ENCODE results near the gene WDPCP. TPM values are rescaled to one million over a fixed set of nuclear protein-coding genes. Genes with fewer than 3 reads are reported as not detected.
"Not testable (repeated sequence)": the region's sequence is repeated elsewhere in the genome, so short reads cannot be mapped to it uniquely, and the experiment has no call there.

The WDPCP gene
- total and polyA plus RNA-seq, 2 donors: 5.5 to 10.4 TPM

DNA sequence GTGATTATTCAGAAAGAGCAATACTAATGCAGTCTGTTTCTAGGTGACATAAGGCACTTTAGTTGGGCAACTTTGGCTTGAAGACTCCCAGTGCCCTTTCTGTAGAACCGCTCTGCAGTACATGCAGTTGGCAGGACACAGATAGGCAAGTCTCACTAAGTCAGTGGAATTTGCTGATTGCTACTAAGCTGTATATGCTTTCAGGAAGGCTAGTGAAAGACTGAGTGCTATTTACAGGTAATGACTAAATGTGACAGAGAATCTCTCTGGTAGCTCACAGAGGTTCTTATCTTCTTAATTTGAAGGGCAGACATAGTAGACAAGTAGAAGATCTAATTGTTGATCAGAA lies 243.0 kb downstream of the WDPCP start:
- Histone ChIP-seq H3K27me3 (ENCODE audit: control insufficient read depth in 2 of 2, insufficient read depth in 1 of 2, low read length in 1 of 2) (no peaks in the 10 kb centered on the region), H3K27ac (ENCODE audit: low read depth in 1 of 2, low read length in 1 of 2) (no peak overlapping the region), H3K4me3 (ENCODE audit: low read length in 2 of 2) (no peak overlapping the region), H3K9me3 (ENCODE audit: control insufficient read depth in 2 of 2, insufficient read depth in 1 of 2, low read length in 1 of 2) (peaks cover 0 to 4% of the 10 kb centered on the region in 2 donors), H3K36me3 (ENCODE audit: control insufficient read depth in 2 of 2, insufficient read depth in 2 of 2, low read length in 1 of 2) (no peaks in the 10 kb centered on the region), H3K4me1 (ENCODE audit: control insufficient read depth in 2 of 2, insufficient read depth in 2 of 2, low read length in 2 of 2) (no peaks in the 10 kb centered on the region)
- WGBS: 99% methylated on average over 1 of the region's 1 CpG
- DNase-seq (ENCODE audit: low read depth in 6 of 9, low spot score in 9 of 9): no peak

DNA sequence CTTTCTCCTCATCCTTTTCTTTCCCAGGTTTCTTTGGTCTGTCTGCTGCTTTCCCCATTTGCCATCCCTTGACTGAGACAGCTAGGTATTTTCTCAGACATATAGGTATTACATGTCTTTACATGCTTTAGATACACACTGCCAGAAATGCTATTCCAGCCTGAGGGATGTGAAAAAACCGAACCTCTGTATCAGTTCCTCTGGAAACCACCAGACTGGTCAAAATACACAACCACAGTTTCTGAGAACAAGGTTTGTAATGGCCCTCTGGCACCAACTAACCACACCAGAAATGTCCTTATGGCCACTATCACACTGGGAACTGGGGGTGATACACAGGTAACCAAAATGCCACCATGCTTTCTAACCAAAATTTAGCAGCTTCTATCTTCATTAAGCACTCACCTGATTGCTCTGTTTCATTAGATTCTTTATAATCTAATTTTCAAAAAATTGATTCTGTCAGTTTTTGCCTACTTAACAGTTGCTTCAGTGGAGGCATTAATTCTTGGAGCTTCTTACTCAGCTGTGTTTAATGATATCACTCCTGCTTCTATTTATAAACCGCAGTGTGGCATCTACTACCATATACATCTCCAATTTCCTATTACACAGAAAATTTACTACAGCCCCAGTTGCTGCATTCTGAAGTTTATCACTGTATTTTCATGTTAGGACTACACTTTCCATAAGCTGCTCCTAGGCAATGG lies 243.5 kb downstream of the WDPCP start:
- no peak overlapping the region for H3K4me3 ChIP-seq (ENCODE audit: low read length in 2 of 2)
- no peaks in the 10 kb centered on the region for H3K27me3 ChIP-seq (ENCODE audit: control insufficient read depth in 2 of 2, insufficient read depth in 1 of 2, low read length in 1 of 2)
- no peaks in the 10 kb centered on the region for H3K4me1 ChIP-seq (ENCODE audit: control insufficient read depth in 2 of 2, insufficient read depth in 2 of 2, low read length in 2 of 2)
- no peak overlapping the region for H3K27ac ChIP-seq (ENCODE audit: low read depth in 1 of 2, low read length in 1 of 2)
- DNase-seq (ENCODE audit: low read depth in 6 of 9, low spot score in 9 of 9): no peak
- H3K9me3 ChIP-seq (ENCODE audit: control insufficient read depth in 2 of 2, insufficient read depth in 1 of 2, low read length in 1 of 2): peaks cover 0 to 4% of the 10 kb centered on the region in 2 donors
- no peaks in the 10 kb centered on the region for H3K36me3 ChIP-seq (ENCODE audit: control insufficient read depth in 2 of 2, insufficient read depth in 2 of 2, low read length in 1 of 2)
- WGBS: 98% methylated on average over 2 of the region's 2 CpGs

DNA sequence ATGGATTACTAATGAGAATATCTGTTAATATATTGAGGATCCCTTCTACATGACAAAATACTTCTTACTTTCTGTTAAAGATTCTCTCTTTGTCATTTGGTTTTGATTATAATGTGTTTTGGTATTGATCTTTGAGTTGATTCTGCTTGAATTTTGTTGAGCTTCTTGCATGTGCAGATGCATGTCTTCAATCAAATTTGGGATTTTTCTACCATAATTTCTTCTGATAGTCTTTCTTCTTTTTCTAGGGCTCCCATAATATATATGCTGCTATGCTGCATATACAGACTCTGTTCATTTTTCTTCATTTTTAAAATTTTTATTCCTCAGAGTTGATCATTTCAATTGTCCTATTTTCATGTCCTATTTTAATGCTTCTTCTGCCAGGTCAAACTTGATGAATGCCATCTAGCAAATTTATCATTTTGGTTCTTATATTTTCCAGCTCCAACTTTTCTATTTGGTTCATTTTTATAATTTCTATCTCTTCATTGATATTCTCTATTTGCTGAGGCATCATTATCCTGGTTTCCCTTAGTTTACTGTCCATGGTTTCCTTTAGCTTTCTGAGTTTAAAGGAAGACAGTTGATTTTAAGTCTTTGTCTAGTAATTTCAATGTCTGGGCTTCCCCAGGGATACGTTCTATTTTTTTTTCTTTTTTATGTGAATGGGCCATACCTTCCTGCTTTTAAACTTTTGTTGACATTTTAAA lies 244.7 kb downstream of the WDPCP start:
- H3K27ac ChIP-seq (ENCODE audit: low read depth in 1 of 2, low read length in 1 of 2): no peak overlapping the region
- H3K9me3 ChIP-seq (ENCODE audit: control insufficient read depth in 2 of 2, insufficient read depth in 1 of 2, low read length in 1 of 2): peaks cover 0 to 4% of the 10 kb centered on the region in 2 donors
- DNase-seq (ENCODE audit: low read depth in 6 of 9, low spot score in 9 of 9): no peak
- no peaks in the 10 kb centered on the region for H3K4me1 ChIP-seq (ENCODE audit: control insufficient read depth in 2 of 2, insufficient read depth in 2 of 2, low read length in 2 of 2)
- no peak overlapping the region for H3K4me3 ChIP-seq (ENCODE audit: low read length in 2 of 2)
- H3K36me3 ChIP-seq (ENCODE audit: control insufficient read depth in 2 of 2, insufficient read depth in 2 of 2, low read length in 1 of 2): no peaks in the 10 kb centered on the region
- H3K27me3 ChIP-seq (ENCODE audit: control insufficient read depth in 2 of 2, insufficient read depth in 1 of 2, low read length in 1 of 2): no peaks in the 10 kb centered on the region
- 88% methylated on average over 1 of the region's 1 CpG for WGBS

DNA sequence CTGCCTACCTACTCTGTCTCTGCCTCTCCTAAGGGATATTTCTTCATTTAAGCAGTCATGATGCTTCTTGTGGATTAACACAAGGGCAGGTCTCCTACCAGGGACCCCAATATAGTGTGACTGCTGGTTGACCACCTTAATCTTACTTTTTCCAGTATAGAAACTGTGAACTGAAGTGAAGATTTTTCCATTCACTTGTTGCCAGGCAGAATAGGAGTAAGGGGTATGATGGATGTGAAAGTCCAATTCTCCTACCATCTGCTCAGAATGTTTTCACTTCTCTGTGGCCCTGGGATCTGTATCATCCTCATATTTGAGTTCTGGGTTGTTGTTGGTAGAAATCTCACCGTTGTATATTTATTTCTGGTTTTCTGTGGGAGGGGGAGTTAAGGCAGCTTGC lies 247.8 kb downstream of the WDPCP start:
- DNase-seq (ENCODE audit: low read depth in 6 of 9, low spot score in 9 of 9): no peak
- H3K27me3 ChIP-seq (ENCODE audit: control insufficient read depth in 2 of 2, insufficient read depth in 1 of 2, low read length in 1 of 2): no peaks in the 10 kb centered on the region
- H3K4me1 ChIP-seq (ENCODE audit: control insufficient read depth in 2 of 2, insufficient read depth in 2 of 2, low read length in 2 of 2): no peaks in the 10 kb centered on the region
- no peak overlapping the region for H3K4me3 ChIP-seq (ENCODE audit: low read length in 2 of 2)
- no peaks in the 10 kb centered on the region for H3K36me3 ChIP-seq (ENCODE audit: control insufficient read depth in 2 of 2, insufficient read depth in 2 of 2, low read length in 1 of 2)
- H3K27ac ChIP-seq (ENCODE audit: low read depth in 1 of 2, low read length in 1 of 2): no peak overlapping the region
- 96% methylated on average over 1 of the region's 1 CpG for WGBS
- H3K9me3 ChIP-seq (ENCODE audit: control insufficient read depth in 2 of 2, insufficient read depth in 1 of 2, low read length in 1 of 2): peaks cover 0 to 4% of the 10 kb centered on the region in 2 donors

DNA sequence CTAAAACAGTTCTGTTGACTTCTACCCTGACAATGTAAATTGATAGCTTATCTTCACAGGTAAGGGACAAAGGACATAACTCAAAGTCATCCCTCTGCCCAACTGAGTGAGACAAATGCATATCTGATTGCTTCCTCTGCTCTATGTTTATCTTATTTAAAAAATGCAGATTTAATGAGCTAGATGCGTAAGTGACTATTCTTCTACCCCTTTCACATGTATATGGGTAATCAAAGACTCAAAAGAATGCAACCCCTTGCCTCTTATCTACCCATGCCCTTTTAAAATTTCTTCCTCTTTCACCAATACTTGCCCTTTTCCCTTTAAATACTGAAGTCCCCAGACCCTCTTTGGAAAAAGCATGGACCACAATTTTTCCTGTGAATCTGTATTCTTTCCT lies 253.4 kb downstream of the WDPCP start:
- DNase-seq (ENCODE audit: low read depth in 6 of 9, low spot score in 9 of 9): no peak
- H3K9me3 ChIP-seq (ENCODE audit: control insufficient read depth in 2 of 2, insufficient read depth in 1 of 2, low read length in 1 of 2): no peaks in the 10 kb centered on the region
- no peak overlapping the region for H3K4me3 ChIP-seq (ENCODE audit: low read length in 2 of 2)
- WGBS: 95% methylated on average over 1 of the region's 1 CpG
- no peaks in the 10 kb centered on the region for H3K36me3 ChIP-seq (ENCODE audit: control insufficient read depth in 2 of 2, insufficient read depth in 2 of 2, low read length in 1 of 2)
- no peak overlapping the region for H3K27ac ChIP-seq (ENCODE audit: low read depth in 1 of 2, low read length in 1 of 2)
- no peaks in the 10 kb centered on the region for H3K4me1 ChIP-seq (ENCODE audit: control insufficient read depth in 2 of 2, insufficient read depth in 2 of 2, low read length in 2 of 2)
- no peaks in the 10 kb centered on the region for H3K27me3 ChIP-seq (ENCODE audit: control insufficient read depth in 2 of 2, insufficient read depth in 1 of 2, low read length in 1 of 2)

DNA sequence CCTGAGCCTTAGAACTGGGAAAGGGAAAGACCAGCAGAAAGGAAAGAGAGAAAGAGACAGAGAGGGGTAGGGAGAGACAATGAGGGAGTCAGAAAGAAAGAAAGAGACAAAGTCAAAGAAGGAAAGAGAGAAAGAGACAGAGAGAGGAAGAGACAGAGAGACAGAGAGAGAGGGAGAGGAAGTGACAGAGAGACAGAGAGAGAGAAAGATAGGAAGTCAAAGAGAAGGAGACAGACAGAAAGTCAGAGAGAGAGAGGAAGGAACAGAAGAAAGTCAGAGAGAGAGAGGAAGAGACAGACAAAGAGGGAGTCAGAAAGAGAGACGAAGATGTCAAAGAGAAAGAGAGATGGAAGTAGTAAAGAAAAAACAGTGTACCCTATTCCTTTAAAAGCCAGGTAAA lies 261.8 kb downstream of the WDPCP start:
- no peak for DNase-seq (ENCODE audit: low read depth in 6 of 9, low spot score in 9 of 9)
- H3K27me3 ChIP-seq (ENCODE audit: control insufficient read depth in 2 of 2, insufficient read depth in 1 of 2, low read length in 1 of 2): no peaks in the 10 kb centered on the region
- WGBS: 100% methylated on average over 1 of the region's 1 CpG
- H3K27ac ChIP-seq (ENCODE audit: low read depth in 1 of 2, low read length in 1 of 2): no peak overlapping the region
- peaks cover 0 to 7% of the 10 kb centered on the region in 2 donors for H3K9me3 ChIP-seq (ENCODE audit: control insufficient read depth in 2 of 2, insufficient read depth in 1 of 2, low read length in 1 of 2)
- no peak overlapping the region for H3K4me3 ChIP-seq (ENCODE audit: low read length in 2 of 2)
- H3K4me1 ChIP-seq (ENCODE audit: control insufficient read depth in 2 of 2, insufficient read depth in 2 of 2, low read length in 2 of 2): no peaks in the 10 kb centered on the region
- no peaks in the 10 kb centered on the region for H3K36me3 ChIP-seq (ENCODE audit: control insufficient read depth in 2 of 2, insufficient read depth in 2 of 2, low read length in 1 of 2)

DNA sequence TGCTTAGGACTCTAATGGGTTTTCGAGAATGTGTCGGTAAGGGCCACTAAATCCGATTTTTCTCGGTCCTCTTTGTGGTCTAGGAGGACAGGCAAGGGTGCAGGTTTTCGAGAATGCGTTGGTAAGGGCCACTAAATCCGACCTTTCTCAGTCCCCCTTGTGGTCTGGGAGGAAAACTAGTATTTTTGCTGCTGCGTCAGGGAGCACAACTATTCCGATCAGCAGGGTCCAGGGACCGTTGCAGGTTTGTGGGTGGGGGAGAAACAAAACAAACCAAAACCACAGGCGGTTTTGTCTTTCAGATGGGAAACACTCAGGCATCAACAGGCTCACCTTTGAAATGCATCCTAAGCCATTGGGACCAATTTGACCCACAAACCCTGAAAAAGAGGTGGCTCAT lies 264.6 kb downstream of the WDPCP start:
- H3K36me3 ChIP-seq (ENCODE audit: control insufficient read depth in 2 of 2, insufficient read depth in 2 of 2, low read length in 1 of 2); H3K27ac ChIP-seq (ENCODE audit: low read depth in 1 of 2, low read length in 1 of 2); H3K9me3 ChIP-seq (ENCODE audit: control insufficient read depth in 2 of 2, insufficient read depth in 1 of 2, low read length in 1 of 2); H3K4me3 ChIP-seq (ENCODE audit: low read length in 2 of 2); H3K4me1 ChIP-seq (ENCODE audit: control insufficient read depth in 2 of 2, insufficient read depth in 2 of 2, low read length in 2 of 2); DNase-seq (ENCODE audit: low read depth in 6 of 9, low spot score in 9 of 9); H3K27me3 ChIP-seq (ENCODE audit: control insufficient read depth in 2 of 2, insufficient read depth in 1 of 2, low read length in 1 of 2): not testable (repeated sequence)
- WGBS: 90% methylated on average over 11 of the region's 11 CpGs

DNA sequence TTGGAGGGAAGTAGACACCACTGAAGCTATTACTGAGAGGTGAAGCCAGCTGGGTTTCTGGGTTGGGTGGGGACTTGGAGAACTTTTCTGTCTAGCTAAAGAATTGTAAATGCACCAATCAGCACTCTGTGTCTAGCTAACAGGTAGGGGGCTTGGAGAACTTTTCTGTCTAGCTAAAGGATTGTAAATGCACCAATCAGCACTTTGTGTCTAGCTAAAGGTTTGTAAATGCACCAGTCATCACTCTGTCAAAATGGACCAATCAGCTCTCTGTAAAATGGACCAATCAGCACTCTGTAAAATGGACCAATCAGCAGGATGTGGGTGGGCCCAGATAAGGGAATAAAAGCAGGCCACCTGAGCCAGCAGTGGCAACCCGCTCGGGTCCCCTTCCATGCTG lies 266.3 kb downstream of the WDPCP start:
- H3K4me3 ChIP-seq (ENCODE audit: low read length in 2 of 2); H3K9me3 ChIP-seq (ENCODE audit: control insufficient read depth in 2 of 2, insufficient read depth in 1 of 2, low read length in 1 of 2); DNase-seq (ENCODE audit: low read depth in 6 of 9, low spot score in 9 of 9); H3K4me1 ChIP-seq (ENCODE audit: control insufficient read depth in 2 of 2, insufficient read depth in 2 of 2, low read length in 2 of 2); H3K27ac ChIP-seq (ENCODE audit: low read depth in 1 of 2, low read length in 1 of 2); H3K27me3 ChIP-seq (ENCODE audit: control insufficient read depth in 2 of 2, insufficient read depth in 1 of 2, low read length in 1 of 2); H3K36me3 ChIP-seq (ENCODE audit: control insufficient read depth in 2 of 2, insufficient read depth in 2 of 2, low read length in 1 of 2): not testable (repeated sequence)
- 97% methylated on average over 2 of the region's 2 CpGs for WGBS

DNA sequence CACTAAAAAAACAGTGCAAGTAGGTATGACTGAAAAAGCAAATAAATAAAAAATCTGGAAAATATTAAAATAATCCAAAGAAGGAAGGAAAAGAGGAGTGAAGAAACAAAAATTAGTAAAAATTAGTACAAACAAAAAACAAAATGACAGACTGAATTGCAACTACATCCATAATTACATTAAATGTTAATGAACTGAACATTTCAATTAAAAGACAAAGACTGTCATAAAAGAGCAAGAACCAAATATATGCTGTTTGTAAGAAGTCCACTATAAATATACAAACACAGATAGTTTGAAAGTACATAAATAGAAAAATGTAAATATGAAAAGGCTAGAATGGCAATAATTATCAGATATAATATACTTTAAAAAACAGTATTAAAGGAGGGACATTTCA lies 267.6 kb downstream of the WDPCP start:
- H3K27ac ChIP-seq (ENCODE audit: low read depth in 1 of 2, low read length in 1 of 2): no peak overlapping the region
- H3K27me3 ChIP-seq (ENCODE audit: control insufficient read depth in 2 of 2, insufficient read depth in 1 of 2, low read length in 1 of 2): no peaks in the 10 kb centered on the region
- H3K4me1 ChIP-seq (ENCODE audit: control insufficient read depth in 2 of 2, insufficient read depth in 2 of 2, low read length in 2 of 2): no peaks in the 10 kb centered on the region
- H3K4me3 ChIP-seq (ENCODE audit: low read length in 2 of 2): no peak overlapping the region
- H3K9me3 ChIP-seq (ENCODE audit: control insufficient read depth in 2 of 2, insufficient read depth in 1 of 2, low read length in 1 of 2): peaks cover 0 to 7% of the 10 kb centered on the region in 2 donors
- no peaks in the 10 kb centered on the region for H3K36me3 ChIP-seq (ENCODE audit: control insufficient read depth in 2 of 2, insufficient read depth in 2 of 2, low read length in 1 of 2)
- DNase-seq (ENCODE audit: low read depth in 6 of 9, low spot score in 9 of 9): no peak

Measured in thymus (tissue), 11 donors.